SU-DHL-6 (cell line): ENCODE data around the gene KCNB1.

Experiments
- EZH2phosphoT487 ChIP-seq: fragments of 200-600 bp; sonication (generic), shearing (Covaris generic); conservative IDR thresholded peaks from 2 replicates; pipeline ENCODE4 v1.6.1; 2018; ENCODE audit warnings: mild to moderate bottlenecking, antibody characterized with exemption, low read length, moderate library complexity, mixed read lengths
- TF ChIP-seq, protein P1 (sequence below): fragments of 200-600 bp; sonication (generic); IDR thresholded peaks from one replicate; pipeline ENCODE4 v1.5.1; 2017; ENCODE audit warnings: antibody characterized with exemption, mild to moderate bottlenecking, low read length, moderate library complexity; ENCODE audit not compliant: insufficient read depth, poor library complexity, severe bottlenecking

GRCh38 chr20:49315580-49315979 lies 166.9 kb downstream of the KCNB1 start:
- TF ChIP-seq, protein P1, sequence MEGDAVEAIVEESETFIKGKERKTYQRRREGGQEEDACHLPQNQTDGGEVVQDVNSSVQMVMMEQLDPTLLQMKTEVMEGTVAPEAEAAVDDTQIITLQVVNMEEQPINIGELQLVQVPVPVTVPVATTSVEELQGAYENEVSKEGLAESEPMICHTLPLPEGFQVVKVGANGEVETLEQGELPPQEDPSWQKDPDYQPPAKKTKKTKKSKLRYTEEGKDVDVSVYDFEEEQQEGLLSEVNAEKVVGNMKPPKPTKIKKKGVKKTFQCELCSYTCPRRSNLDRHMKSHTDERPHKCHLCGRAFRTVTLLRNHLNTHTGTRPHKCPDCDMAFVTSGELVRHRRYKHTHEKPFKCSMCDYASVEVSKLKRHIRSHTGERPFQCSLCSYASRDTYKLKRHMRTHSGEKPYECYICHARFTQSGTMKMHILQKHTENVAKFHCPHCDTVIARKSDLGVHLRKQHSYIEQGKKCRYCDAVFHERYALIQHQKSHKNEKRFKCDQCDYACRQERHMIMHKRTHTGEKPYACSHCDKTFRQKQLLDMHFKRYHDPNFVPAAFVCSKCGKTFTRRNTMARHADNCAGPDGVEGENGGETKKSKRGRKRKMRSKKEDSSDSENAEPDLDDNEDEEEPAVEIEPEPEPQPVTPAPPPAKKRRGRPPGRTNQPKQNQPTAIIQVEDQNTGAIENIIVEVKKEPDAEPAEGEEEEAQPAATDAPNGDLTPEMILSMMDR, result no peak
- no peak for TF ChIP-seq EZH2phosphoT487
